ENCODE data around the gene THSD8.

Gene THSD8

GRCh38 chr19:12801466-12802266 lies at the start of gene THSD8, which contains the start of gene PRDX2:
TSS of gene THSD8 (plus strand) at chr19:12802069. CDS start at chr19:12802072, 3 bp downstream.
TSS of gene PRDX2 (minus strand) at chr19:12801800. CDS start at chr19:12801261, 539 bp downstream.
- peak; percentile 31 to 49 for DNase-seq

- DNase-seq, result no peak
Measured at GRCh38 chr19:12754465-12755196, 47.2 kb upstream of the THSD8 start.

GRCh38 chr19:12756150-12756883 lies 45.6 kb upstream of the THSD8 start:
- DNase-seq, result no peak

- DNase-seq, result peak in 1 of 2 experiments; percentile 4
Measured at GRCh38 chr19:12757544-12758274, 44.2 kb upstream of the THSD8 start.

GRCh38 chr19:12759686-12760085 lies 42.2 kb upstream of the THSD8 start:
- no peak for DNase-seq

GRCh38 chr19:12763100-12763499 lies 38.8 kb upstream of the THSD8 start:
- DNase-seq, result no peak

- no peak for DNase-seq
Measured at GRCh38 chr19:12764698-12765097, 37.2 kb upstream of the THSD8 start.

- peak; percentile 71 to 75 for DNase-seq
Measured at GRCh38 chr19:12766051-12766521, 35.8 kb upstream of the THSD8 start.

- no peak for DNase-seq
Measured at GRCh38 chr19:12767150-12767549, 34.7 kb upstream of the THSD8 start.

GRCh38 chr19:12767666-12768065 lies 34.2 kb upstream of the THSD8 start:
- DNase-seq, result no peak

GRCh38 chr19:12769689-12770088 lies 32.2 kb upstream of the THSD8 start:
- no peak for DNase-seq

- no peak for DNase-seq
Measured at GRCh38 chr19:12770922-12771321, 30.9 kb upstream of the THSD8 start.

GRCh38 chr19:12772323-12772722 lies 29.5 kb upstream of the THSD8 start:
- no peak for DNase-seq

- DNase-seq, result no peak
Measured at GRCh38 chr19:12773571-12773970, 28.3 kb upstream of the THSD8 start.

- no peak for DNase-seq
Measured at GRCh38 chr19:12774588-12775555, 27.0 kb upstream of the THSD8 start, which contains the start of gene HOOK2. TSS of gene HOOK2 (minus strand) at chr19:12775552. CDS start at chr19:12775449, 103 bp downstream.

- peak; percentile 55 to 62 for DNase-seq
Measured at GRCh38 chr19:12777217-12778016, 24.5 kb upstream of the THSD8 start.

GRCh38 chr19:12778017-12778904 lies 23.6 kb upstream of the THSD8 start:
- peak; percentile 19 to 55 for DNase-seq

- no peak for DNase-seq
Measured at GRCh38 chr19:12778905-12779161, 23.0 kb upstream of the THSD8 start.

Measured in AML-193 (cell line).